ENCODE results near the gene ZDHHC11. TPM values are rescaled to one million over a fixed set of nuclear protein-coding genes. Genes with fewer than 3 reads are reported as not detected.
"Not testable (repeated sequence)": the region's sequence is repeated elsewhere in the genome, so short reads cannot be mapped to it uniquely, and the experiment has no call there.

The ZDHHC11 gene
- total and polyA plus RNA-seq, 8 donors = 14.6 to 37.1 (median 25.8) TPM

DNA sequence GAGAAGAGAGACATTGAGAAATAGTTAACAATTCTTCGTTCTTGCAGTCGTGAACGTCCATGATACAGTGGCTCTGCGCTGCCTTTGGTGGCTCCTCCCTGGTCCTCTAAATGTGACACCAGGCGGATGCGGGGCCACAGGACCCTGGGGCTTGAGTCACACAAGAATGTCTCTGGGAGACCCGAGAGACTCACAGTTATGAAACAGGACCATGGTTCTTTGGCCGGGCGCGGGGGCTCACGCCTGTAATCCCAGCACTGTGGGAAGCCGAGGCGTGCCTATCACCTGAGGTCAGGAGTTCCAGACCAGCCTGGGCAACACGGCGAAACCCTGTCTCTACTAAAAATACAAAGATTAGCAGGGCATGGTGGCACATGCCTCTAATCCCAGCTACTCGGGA, 767 bp upstream of the ZDHHC11 start:
- TF ChIP-seq CTCF (IDR thresholded peaks at IDR 0.05) = no peak

GRCh38 chr5:851076-851475, 290 bp upstream of the ZDHHC11 start:
- H3K27ac ChIP-seq = no peak overlapping the region
- DNase-seq = peak in 2 of 4 donors; percentile 30 to 76
- peak overlapping the region in 1 of 2 donors; percentile 35 for H3K4me3 ChIP-seq
- no peak for TF ChIP-seq CTCF (IDR thresholded peaks at IDR 0.05)
- no peaks in the 10 kb centered on the region for H3K36me3 ChIP-seq
- intact Hi-C loops (cut with DNase I) = no loop called here
- H3K9me3 ChIP-seq = no peaks in the 10 kb centered on the region
- no peaks in the 10 kb centered on the region for H3K4me1 ChIP-seq
- ATAC-seq = no peak
- peaks cover 6 to 25% of the 10 kb centered on the region in 2 donors for H3K27me3 ChIP-seq

More for the DNA sequence above, 767 bp upstream of the ZDHHC11 start:
- Histone ChIP-seq H3K9me3 (no peaks in the 10 kb centered on the region), H3K36me3 (no peaks in the 10 kb centered on the region), H3K27ac (no peak overlapping the region), H3K4me1 (no peaks in the 10 kb centered on the region), H3K4me3 (no peak overlapping the region), H3K27me3 (peaks cover 6 to 25% of the 10 kb centered on the region in 2 donors)
- ATAC-seq = no peak
- intact Hi-C loops (cut with DNase I) = no loop called here
- peak in 1 of 4 donors; percentile 76 for DNase-seq

- DNase-seq = peak; percentile 50 to 81 (median 68)
- Histone ChIP-seq H3K4me3 (peak overlapping the region; percentile 11 to 35), H3K4me1 (no peaks in the 10 kb centered on the region), H3K27me3 (peaks cover 6 to 25% of the 10 kb centered on the region in 2 donors), H3K9me3 (no peaks in the 10 kb centered on the region), H3K36me3 (no peaks in the 10 kb centered on the region), H3K27ac (no peak overlapping the region)
- intact Hi-C loops (cut with DNase I) = no loop called here
- ATAC-seq = peak; percentile 88
- no peak for TF ChIP-seq CTCF (IDR thresholded peaks at IDR 0.05)
Measured at GRCh38 chr5:849651-850301, 1.0 kb downstream of the ZDHHC11 start.

- H3K9me3 ChIP-seq = no peaks in the 10 kb centered on the region
- peaks cover 6 to 25% of the 10 kb centered on the region in 2 donors for H3K27me3 ChIP-seq
- H3K4me3 ChIP-seq = no peak overlapping the region
- peak in 2 of 4 donors; percentile 25 to 69 for DNase-seq
- ATAC-seq = no peak
- H3K27ac ChIP-seq = no peak overlapping the region
- H3K36me3 ChIP-seq = no peaks in the 10 kb centered on the region
- H3K4me1 ChIP-seq = no peaks in the 10 kb centered on the region
- intact Hi-C loops (cut with DNase I) = no loop called here
- no peak for TF ChIP-seq CTCF (IDR thresholded peaks at IDR 0.05)
Measured at GRCh38 chr5:848671-849111, 2.1 kb downstream of the ZDHHC11 start.

- intact Hi-C loops (cut with DNase I); H3K36me3 ChIP-seq; H3K9me3 ChIP-seq; H3K4me1 ChIP-seq; ATAC-seq; H3K27ac ChIP-seq; H3K4me3 ChIP-seq: not testable (repeated sequence)
- DNase-seq = peak in 1 of 4 donors; percentile 23
- H3K27me3 ChIP-seq = peaks cover 6 to 25% of the 10 kb centered on the region in 2 donors
Measured at GRCh38 chr5:847736-848135, 3.0 kb downstream of the ZDHHC11 start.

GRCh38 chr5:847212-847611, 3.6 kb downstream of the ZDHHC11 start:
- H3K36me3 ChIP-seq; H3K4me3 ChIP-seq; H3K9me3 ChIP-seq; H3K4me1 ChIP-seq; intact Hi-C loops (cut with DNase I); H3K27ac ChIP-seq; ATAC-seq: not testable (repeated sequence)
- peak in 2 of 4 donors; percentile 15 for DNase-seq
- peaks cover 6 to 23% of the 10 kb centered on the region in 2 donors for H3K27me3 ChIP-seq

- H3K9me3 ChIP-seq; H3K4me3 ChIP-seq; H3K36me3 ChIP-seq; H3K27ac ChIP-seq; H3K4me1 ChIP-seq; intact Hi-C loops (cut with DNase I); ATAC-seq: not testable (repeated sequence)
- peak in 1 of 4 donors; percentile 31 for DNase-seq
- H3K27me3 ChIP-seq = peaks cover 6 to 19% of the 10 kb centered on the region in 2 donors
Measured at GRCh38 chr5:846602-847091, 4.1 kb downstream of the ZDHHC11 start.

GRCh38 chr5:845676-846601, 4.8 kb downstream of the ZDHHC11 start:
- H3K27me3 ChIP-seq = peaks cover 4 to 12% of the 10 kb centered on the region in 2 donors
- DNase-seq = peak in 1 of 4 donors; percentile 22
- H3K4me3 ChIP-seq; H3K4me1 ChIP-seq; H3K36me3 ChIP-seq; H3K9me3 ChIP-seq; H3K27ac ChIP-seq; intact Hi-C loops (cut with DNase I); ATAC-seq: not testable (repeated sequence)
